Panc1 (cell line): ENCODE data around the gene IVNS1ABP. TPM values are rescaled to one million over a fixed set of nuclear protein-coding genes. Genes with fewer than 3 reads are reported as not detected.

ENCODE experiments used
- ATAC-seq: fragments of 200-7000 bp; cut with Tn5 transposase; 2 replicates; pipeline ENCODE4 v1.9.1; 2020; ENCODE audit warnings: mild to moderate bottlenecking, moderate library complexity
- BruUV-seq: library from RNA; stranded (reverse); fragments of 400-500 nt; replicated peaks from 2 replicates; lab custom pipeline; 2021; lab: Mats Ljungman, UMichigan
- CTCF ChIA-PET: fragments of 300-600 bp; sonication (Branson Sonifier 250); formaldehyde crosslinking; loops from one replicate; lab custom pipeline; 2022; ENCODE audit warnings: antibody characterized with exemption; lab: Charles Lee
- POLR2A ChIA-PET: fragments of 300-600 bp; sonication (Branson Sonifier 250); formaldehyde crosslinking; loops from one replicate; lab custom pipeline; 2022; ENCODE audit warnings: antibody characterized with exemption; lab: Charles Lee
- DNase-seq: peaks from one replicate; pipeline ENCODE4 v3.0.0-alpha.2; 2010; ENCODE audit warnings: low read depth, low spot score
- H3K27ac ChIP-seq: 2 replicates; pipeline ENCODE4 v1.5.1; 2011; ENCODE audit warnings: mild to moderate bottlenecking, low read length, inconsistent platforms
- H3K27me3 ChIP-seq: fragments of 200-500 bp; sonication (Bioruptor generic); 2 replicates; pipeline ENCODE4 v1.6.0; 2014; ENCODE audit warnings: low read length, inconsistent platforms; ENCODE audit not compliant: control insufficient read depth, insufficient read depth
- H3K36me3 ChIP-seq: fragments of 200-500 bp; sonication (Bioruptor generic); 2 replicates; pipeline ENCODE4 v1.5.1; 2014; ENCODE audit warnings: inconsistent platforms, mild to moderate bottlenecking, low read length, moderate library complexity; ENCODE audit not compliant: control insufficient read depth, insufficient read depth
- H3K4me1 ChIP-seq: 2 replicates; pipeline ENCODE4 v1.5.1; 2011; ENCODE audit warnings: inconsistent platforms, mild to moderate bottlenecking, low read length, moderate library complexity; ENCODE audit not compliant: control insufficient read depth, insufficient read depth
- H3K4me3 ChIP-seq, 2 experiments: 2 replicates each; pipeline ENCODE4 v1.5.1; 2011 to 2012; ENCODE audit warnings: low read depth in 2 of 2, low read length in 2 of 2, mild to moderate bottlenecking in 2 of 2, inconsistent platforms in 1 of 2, moderate library complexity in 1 of 2
- H3K9me3 ChIP-seq: fragments of 200-500 bp; sonication (Bioruptor generic); 2 replicates; pipeline ENCODE4 v1.5.1; 2014; ENCODE audit warnings: low read depth, mild to moderate bottlenecking, inconsistent platforms, low read length, moderate library complexity; ENCODE audit not compliant: control insufficient read depth, insufficient read depth
- CTCF ChIP-seq: fragments of 450-650 bp; IDR thresholded peaks from 2 replicates; pipeline ENCODE4 v1.5.1; 2017; ENCODE audit warnings: mild to moderate bottlenecking
- POLR2AphosphoS5 ChIP-seq: IDR thresholded peaks from 2 replicates; pipeline ENCODE4 v1.6.1; 2012; ENCODE audit warnings: mild to moderate bottlenecking, low read depth, low read length, moderate library complexity
- REST ChIP-seq, 2 experiments: IDR thresholded peaks; 2 replicates each; pipeline ENCODE4 v1.6.1; 2011 to 2012; ENCODE audit warnings: low read depth in 2 of 2, control low read depth in 1 of 2, low read length in 1 of 2, mild to moderate bottlenecking in 1 of 2, moderate library complexity in 1 of 2; ENCODE audit not compliant: insufficient read depth in 1 of 2
- SIN3A ChIP-seq: IDR thresholded peaks from 2 replicates; pipeline ENCODE4 v1.6.1; 2012; ENCODE audit warnings: low read depth, mild to moderate bottlenecking, low read length, moderate library complexity, borderline replicate concordance; ENCODE audit not compliant: insufficient read depth
- TCF7L2 ChIP-seq: IDR thresholded peaks from 2 replicates; pipeline ENCODE4 v1.6.1; 2011; ENCODE audit warnings: mild to moderate bottlenecking, low read depth, low read length, inconsistent platforms
- in situ Hi-C: cut with HindIII; loops from 2 replicates; pipeline ENCODE4 v1.10.0; 2016; ENCODE audit warnings: low sequenced_read_pairs, low pct_unique_long_range_greater_than_20kb
- intact Hi-C: fragments of 100-400 bp; cut with micrococcal nuclease; formaldehyde crosslinking; loops from one replicate; pipeline ENCODE4 v1.10.0; 2022; ENCODE audit not compliant: unreplicated experiment
- total RNA-seq: library from RNA; stranded (reverse); gene quantifications from one replicate; pipeline ENCODE4 v1.2.1, GENCODE V29; 2021; ENCODE audit not compliant: unreplicated experiment

Gene IVNS1ABP
- total RNA-seq, 1 experiment from 2014 or later: 70.2 TPM

GRCh38 chr1:185341196-185341781 is 24.2 kb upstream of the IVNS1ABP start:
- in situ Hi-C loops (no loop called here), intact Hi-C loops (no loop called here)
- CTCF ChIA-PET: no interaction called here
- Histone ChIP-seq H3K9me3 (no peaks in the 10 kb centered on the region), H3K36me3 (no peaks in the 10 kb centered on the region), H3K27ac (no peak overlapping the region), H3K4me3 (no peak overlapping the region), H3K27me3 (no peaks in the 10 kb centered on the region), H3K4me1 (no peaks in the 10 kb centered on the region)
- POLR2A ChIA-PET: no interaction called here
- DNase-seq (no peak), ATAC-seq (no peak)
- TF ChIP-seq REST (IDR thresholded peaks at IDR 0.05; ENCODE audit: insufficient read depth in 1 of 2, low read depth in 2 of 2, low read length in 1 of 2) (no peak), CTCF (no peak), POLR2AphosphoS5 (no peak), SIN3A (no peak), TCF7L2 (no peak)
- BruUV-seq: no TSS peak

- H3K27me3 ChIP-seq: no peaks in the 10 kb centered on the region
- intact Hi-C loops (no loop called here), in situ Hi-C loops (no loop called here)
- BruUV-seq: no TSS peak
- H3K9me3 ChIP-seq: no peaks in the 10 kb centered on the region
- no peak for ATAC-seq
- no peaks in the 10 kb centered on the region for H3K36me3 ChIP-seq
- H3K27ac ChIP-seq: no peak overlapping the region
- no peaks in the 10 kb centered on the region for H3K4me1 ChIP-seq
- POLR2A ChIA-PET: no interaction called here
- TF ChIP-seq POLR2AphosphoS5: no peak
- no peak for TF ChIP-seq CTCF
- no peak for TF ChIP-seq TCF7L2
- TF ChIP-seq REST (IDR thresholded peaks at IDR 0.05; ENCODE audit: insufficient read depth in 1 of 2, low read depth in 2 of 2, low read length in 1 of 2): no peak
- TF ChIP-seq SIN3A: no peak
- no peak for DNase-seq
- CTCF ChIA-PET: no interaction called here
- H3K4me3 ChIP-seq: no peak overlapping the region
These were observed 21.9 kb upstream of the IVNS1ABP start for GRCh38 chr1:185338719-185339622.
